ENCODE measurements around the gene ASPDH. TPM values are rescaled to one million over a fixed set of nuclear protein-coding genes. Genes with fewer than 3 reads are reported as not detected.

ASPDH gene
- total and polyA plus RNA-seq, 2 experiments from 2014 or later: not detected

DNA sequence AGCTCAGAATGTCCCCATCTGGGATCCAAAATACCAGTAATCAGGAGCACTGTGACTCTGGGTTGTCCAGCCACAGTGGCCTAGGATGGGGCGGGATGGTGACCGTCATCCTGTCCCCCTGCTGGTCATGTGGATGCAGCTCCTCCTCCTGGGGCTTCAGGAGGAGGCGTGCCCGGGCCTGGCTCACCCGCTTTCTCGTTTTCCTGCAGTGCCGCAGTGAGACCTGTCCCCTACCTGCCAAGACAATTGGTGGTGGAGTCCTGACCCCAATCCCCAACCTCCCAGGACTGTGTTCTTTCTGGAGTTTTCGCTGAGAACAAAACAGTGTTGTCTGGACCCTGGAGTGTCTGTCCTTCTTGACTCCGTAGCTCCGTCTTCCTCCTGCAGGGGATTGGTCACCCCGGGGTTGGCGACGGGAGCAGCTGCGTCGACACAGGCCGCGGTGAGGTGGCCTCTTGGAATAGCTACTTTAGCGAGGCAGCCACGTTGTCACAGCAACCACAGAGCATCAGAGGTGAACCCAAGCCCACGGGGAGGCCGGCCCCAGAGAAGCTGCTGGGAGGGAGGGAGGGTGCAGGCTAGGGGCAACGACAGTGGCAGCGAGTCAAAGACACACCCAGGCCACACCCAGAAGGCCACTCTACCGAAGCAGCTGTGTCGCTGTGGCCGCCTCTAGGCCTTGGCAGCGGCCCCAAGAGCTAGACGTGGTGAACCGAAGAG, 47.6 kb downstream of the ASPDH start:
- no peak overlapping the region for H3K27ac ChIP-seq
- H2AFZ ChIP-seq: no peak overlapping the region
- no peaks in the 10 kb centered on the region for H3K36me3 ChIP-seq (ENCODE audit: low read depth)
- no peak overlapping the region for H3K4me3 ChIP-seq
- H3K27me3 ChIP-seq (replicated peaks; ENCODE audit: insufficient read depth): no peaks in the 10 kb centered on the region; the same call in 1 of the 2 replicates
- no peak overlapping the region for H3K4me2 ChIP-seq (ENCODE audit: unreplicated experiment)
- 19% methylated on average over 27 to 29 of the region's 29 CpGs for WGBS, 2 experiments (ENCODE audit: low coverage in 1 of 2, low lambda C conversion rate in 2 of 2, missing lambda C conversion rate in 2 of 2)
- peak; percentile 30 for DNase-seq
- H3K9ac ChIP-seq: no peak overlapping the region
- in situ Hi-C loops (cut with MboI): no loop called here
- no peaks in the 10 kb centered on the region for H3K9me3 ChIP-seq (ENCODE audit: low read depth)
- TF ChIP-seq EZH2phosphoT487 (IDR thresholded peaks at IDR 0.05; ENCODE audit: insufficient read depth, low read depth) (no peak), EZH2 (IDR thresholded peaks at IDR 0.05; ENCODE audit: insufficient read depth, poor library complexity, severe bottlenecking) (no peak)
- no peaks in the 10 kb centered on the region for H3K79me2 ChIP-seq (ENCODE audit: insufficient read depth)
- H3K9me2 ChIP-seq (ENCODE audit: insufficient read depth): no peaks in the 10 kb centered on the region
- no peaks in the 10 kb centered on the region for H4K20me1 ChIP-seq (ENCODE audit: insufficient read depth)
- no peaks in the 10 kb centered on the region for H3F3A ChIP-seq (ENCODE audit: insufficient read depth)
- no peaks in the 10 kb centered on the region for H3K4me1 ChIP-seq (ENCODE audit: insufficient read depth)

DNA sequence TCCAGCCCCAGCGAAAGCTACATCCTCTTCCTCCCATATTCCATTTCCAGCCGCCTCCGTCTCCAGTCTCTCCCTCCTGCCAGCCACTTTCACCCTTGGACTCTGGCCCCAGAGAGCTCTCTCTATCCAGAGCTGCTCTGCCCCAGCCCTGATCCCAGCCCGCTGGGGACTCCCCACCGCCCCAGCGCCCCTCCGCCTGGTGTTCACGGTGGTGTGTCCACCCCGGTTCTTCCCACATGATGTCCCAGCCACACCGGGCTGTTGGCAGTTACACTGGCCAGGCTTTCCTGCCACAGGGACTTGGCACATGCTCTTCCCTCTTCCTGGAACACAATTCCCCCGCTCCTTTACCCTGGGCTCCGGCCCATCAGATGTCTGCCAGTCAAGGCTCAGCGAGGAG, 48.7 kb downstream of the ASPDH start:
- Histone ChIP-seq H3K4me1 (ENCODE audit: insufficient read depth) (no peaks in the 10 kb centered on the region), H3K27me3 (replicated peaks; ENCODE audit: insufficient read depth) (no peaks in the 10 kb centered on the region; the same call in 1 of the 2 replicates), H3K79me2 (ENCODE audit: insufficient read depth) (no peaks in the 10 kb centered on the region), H3K4me3 (no peak overlapping the region), H3K36me3 (ENCODE audit: low read depth) (no peaks in the 10 kb centered on the region), H3K9ac (no peak overlapping the region), H3K27ac (no peak overlapping the region), H4K20me1 (ENCODE audit: insufficient read depth) (no peaks in the 10 kb centered on the region), H3K4me2 (ENCODE audit: unreplicated experiment) (no peak overlapping the region), H3K9me2 (ENCODE audit: insufficient read depth) (no peaks in the 10 kb centered on the region), H2AFZ (no peak overlapping the region), H3F3A (ENCODE audit: insufficient read depth) (no peaks in the 10 kb centered on the region), H3K9me3 (ENCODE audit: low read depth) (no peaks in the 10 kb centered on the region)
- TF ChIP-seq EZH2phosphoT487 (IDR thresholded peaks at IDR 0.05; ENCODE audit: insufficient read depth, low read depth): no peak
- TF ChIP-seq EZH2 (IDR thresholded peaks at IDR 0.05; ENCODE audit: insufficient read depth, poor library complexity, severe bottlenecking): no peak
- DNase-seq: no peak
- 58 to 69% methylated on average over 11 to 13 of the region's 13 CpGs for WGBS, 2 experiments (ENCODE audit: low coverage in 1 of 2, low lambda C conversion rate in 2 of 2, missing lambda C conversion rate in 2 of 2)
- in situ Hi-C loops (cut with MboI): no loop called here

DNA sequence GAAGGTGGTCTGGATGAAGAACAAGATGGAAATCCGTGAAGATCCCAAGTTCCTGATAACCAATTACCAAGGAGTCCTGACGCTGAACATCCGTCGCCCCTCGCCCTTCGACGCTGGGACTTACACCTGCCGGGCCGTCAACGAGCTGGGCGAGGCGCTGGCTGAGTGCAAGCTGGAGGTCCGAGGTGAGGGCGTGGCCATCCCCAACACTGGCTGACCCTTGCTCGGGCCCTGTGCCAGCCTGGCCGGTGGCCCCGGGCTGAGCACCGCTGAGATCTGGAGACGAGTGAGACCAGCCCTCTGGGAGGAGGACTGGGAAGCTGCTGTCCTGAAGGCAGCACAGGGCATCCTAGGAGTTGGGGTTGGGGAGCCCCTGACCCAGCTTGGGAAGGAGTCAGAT, 49.4 kb downstream of the ASPDH start:
- Histone ChIP-seq H2AFZ (no peak overlapping the region), H4K20me1 (ENCODE audit: insufficient read depth) (no peaks in the 10 kb centered on the region), H3K4me2 (ENCODE audit: unreplicated experiment) (no peak overlapping the region), H3K9me3 (ENCODE audit: low read depth) (no peaks in the 10 kb centered on the region), H3K79me2 (ENCODE audit: insufficient read depth) (no peaks in the 10 kb centered on the region), H3K27ac (no peak overlapping the region), H3F3A (ENCODE audit: insufficient read depth) (no peaks in the 10 kb centered on the region), H3K9me2 (ENCODE audit: insufficient read depth) (no peaks in the 10 kb centered on the region), H3K36me3 (ENCODE audit: low read depth) (no peaks in the 10 kb centered on the region), H3K27me3 (replicated peaks; ENCODE audit: insufficient read depth) (no peaks in the 10 kb centered on the region; the same call in 1 of the 2 replicates), H3K9ac (no peak overlapping the region), H3K4me3 (no peak overlapping the region), H3K4me1 (ENCODE audit: insufficient read depth) (no peaks in the 10 kb centered on the region)
- in situ Hi-C loops (cut with MboI): no loop called here
- WGBS, 2 experiments (ENCODE audit: low coverage in 1 of 2, low lambda C conversion rate in 2 of 2, missing lambda C conversion rate in 2 of 2): 45 to 55% methylated on average over 19 of the region's 19 CpGs
- no peak for TF ChIP-seq EZH2 (IDR thresholded peaks at IDR 0.05; ENCODE audit: insufficient read depth, poor library complexity, severe bottlenecking)
- TF ChIP-seq EZH2phosphoT487 (IDR thresholded peaks at IDR 0.05; ENCODE audit: insufficient read depth, low read depth): no peak
- no peak for DNase-seq

GRCh38 chr19:50462970-50463369, 50.7 kb downstream of the ASPDH start:
- in situ Hi-C loops (cut with MboI): no loop called here
- 60 to 62% methylated on average over 7 of the region's 7 CpGs for WGBS, 2 experiments (ENCODE audit: low coverage in 1 of 2, low lambda C conversion rate in 2 of 2, missing lambda C conversion rate in 2 of 2)
- Histone ChIP-seq H3F3A (ENCODE audit: insufficient read depth) (no peaks in the 10 kb centered on the region), H4K20me1 (ENCODE audit: insufficient read depth) (no peaks in the 10 kb centered on the region), H3K9me3 (ENCODE audit: low read depth) (no peaks in the 10 kb centered on the region), H3K9ac (no peak overlapping the region), H3K9me2 (ENCODE audit: insufficient read depth) (no peaks in the 10 kb centered on the region), H3K27ac (no peak overlapping the region), H3K4me1 (ENCODE audit: insufficient read depth) (no peaks in the 10 kb centered on the region), H3K79me2 (ENCODE audit: insufficient read depth) (no peaks in the 10 kb centered on the region), H3K36me3 (ENCODE audit: low read depth) (no peaks in the 10 kb centered on the region), H3K4me2 (ENCODE audit: unreplicated experiment) (no peak overlapping the region), H2AFZ (no peak overlapping the region), H3K4me3 (no peak overlapping the region), H3K27me3 (replicated peaks; ENCODE audit: insufficient read depth) (peaks cover 8% of the 10 kb centered on the region)
- no peak for DNase-seq
- no peak for TF ChIP-seq EZH2phosphoT487 (IDR thresholded peaks at IDR 0.05; ENCODE audit: insufficient read depth, low read depth)
- no peak for TF ChIP-seq EZH2 (IDR thresholded peaks at IDR 0.05; ENCODE audit: insufficient read depth, poor library complexity, severe bottlenecking)

Other genes with a start within 250 kb of the ASPDH start
- gene KCNC3, start 184.5 kb downstream of the ASPDH start, total RNA-seq (2014; rRNA removed; shearing (Covaris generic)): under 0.01 and 0.13 TPM in 2 replicates
- 0.04 TPM in 1 of 2 replicates, not detected in the other for gene KCNC3, start 184.5 kb downstream of the ASPDH start, polyA plus RNA-seq (2016; fragmentation: Nextera tagmentation; extraction: Ambion mirVana)
- gene NAPSA, start 148.3 kb downstream of the ASPDH start, total RNA-seq (2014; rRNA removed; shearing (Covaris generic)): 0.32 and 0.51 TPM in 2 replicates
- 0.15 and 0.38 TPM in 2 replicates for gene NAPSA, start 148.3 kb downstream of the ASPDH start, polyA plus RNA-seq (2016; fragmentation: Nextera tagmentation; extraction: Ambion mirVana)
- gene NR1H2, start 137.5 kb downstream of the ASPDH start, total RNA-seq (2014; rRNA removed; shearing (Covaris generic)): 96.6 and 140 TPM in 2 replicates
- gene NR1H2, start 137.5 kb downstream of the ASPDH start, polyA plus RNA-seq (2016; fragmentation: Nextera tagmentation; extraction: Ambion mirVana): 102 and 109 TPM in 2 replicates
- 15.6 and 18.3 TPM in 2 replicates for gene POLD1, start 129.6 kb downstream of the ASPDH start, total RNA-seq (2014; rRNA removed; shearing (Covaris generic))
- gene POLD1, start 129.6 kb downstream of the ASPDH start, polyA plus RNA-seq (2016; fragmentation: Nextera tagmentation; extraction: Ambion mirVana): 12.6 and 13.7 TPM in 2 replicates
- not detected in 2 replicates for gene SPIB, start 95.0 kb downstream of the ASPDH start, total RNA-seq (2014; rRNA removed; shearing (Covaris generic))
- not detected in 2 replicates for gene SPIB, start 95.0 kb downstream of the ASPDH start, polyA plus RNA-seq (2016; fragmentation: Nextera tagmentation; extraction: Ambion mirVana)
- not detected in 2 replicates for gene MYBPC2, start 81.0 kb downstream of the ASPDH start, total RNA-seq (2014; rRNA removed; shearing (Covaris generic))
- gene MYBPC2, start 81.0 kb downstream of the ASPDH start, polyA plus RNA-seq (2016; fragmentation: Nextera tagmentation; extraction: Ambion mirVana): not detected in 2 replicates
- 92.7 and 96.6 TPM in 2 replicates for gene EMC10, start 37.4 kb downstream of the ASPDH start, total RNA-seq (2014; rRNA removed; shearing (Covaris generic))
- gene EMC10, start 37.4 kb downstream of the ASPDH start, polyA plus RNA-seq (2016; fragmentation: Nextera tagmentation; extraction: Ambion mirVana): 7.2 and 7.7 TPM in 2 replicates
- not detected in 2 replicates for gene GARIN5A, start 37.1 kb downstream of the ASPDH start, total RNA-seq (2014; rRNA removed; shearing (Covaris generic))
- gene GARIN5A, start 37.1 kb downstream of the ASPDH start, polyA plus RNA-seq (2016; fragmentation: Nextera tagmentation; extraction: Ambion mirVana): 0.20 and 0.27 TPM in 2 replicates
- 50.7 and 55.2 TPM in 2 replicates for gene JOSD2, start 2.7 kb downstream of the ASPDH start, total RNA-seq (2014; rRNA removed; shearing (Covaris generic))
- gene JOSD2, start 2.7 kb downstream of the ASPDH start, polyA plus RNA-seq (2016; fragmentation: Nextera tagmentation; extraction: Ambion mirVana): 98.5 and 108 TPM in 2 replicates
- not detected in 2 replicates for gene LRRC4B, start 54.5 kb upstream of the ASPDH start, total RNA-seq (2014; rRNA removed; shearing (Covaris generic))
- gene LRRC4B, start 54.5 kb upstream of the ASPDH start, polyA plus RNA-seq (2016; fragmentation: Nextera tagmentation; extraction: Ambion mirVana): not detected in 2 replicates
- gene SYT3, start 126.0 kb upstream of the ASPDH start, total RNA-seq (2014; rRNA removed; shearing (Covaris generic)): not detected in 2 replicates
- gene SYT3, start 126.0 kb upstream of the ASPDH start, polyA plus RNA-seq (2016; fragmentation: Nextera tagmentation; extraction: Ambion mirVana): not detected in 2 replicates
- not detected in 2 replicates for gene C19orf81, start 135.5 kb upstream of the ASPDH start, total RNA-seq (2014; rRNA removed; shearing (Covaris generic))
- 1.1 and 1.6 TPM in 2 replicates for gene C19orf81, start 135.5 kb upstream of the ASPDH start, polyA plus RNA-seq (2016; fragmentation: Nextera tagmentation; extraction: Ambion mirVana)
- gene SHANK1, start 205.9 kb upstream of the ASPDH start, total RNA-seq (2014; rRNA removed; shearing (Covaris generic)): 2.7 and 7.1 TPM in 2 replicates
- 0.58 and 0.62 TPM in 2 replicates for gene SHANK1, start 205.9 kb upstream of the ASPDH start, polyA plus RNA-seq (2016; fragmentation: Nextera tagmentation; extraction: Ambion mirVana)
- gene CLEC11A, start 209.5 kb upstream of the ASPDH start, total RNA-seq (2014; rRNA removed; shearing (Covaris generic)): 145 and 164 TPM in 2 replicates
- 122 and 127 TPM in 2 replicates for gene CLEC11A, start 209.5 kb upstream of the ASPDH start, polyA plus RNA-seq (2016; fragmentation: Nextera tagmentation; extraction: Ambion mirVana)

All from GM23248 (cell line).